ENCODE data around the gene INSR. TPM values are rescaled to one million over a fixed set of nuclear protein-coding genes. Genes with fewer than 3 reads are reported as not detected.
"Not testable (repeated sequence)": the region's sequence is repeated elsewhere in the genome, so short reads cannot be mapped to it uniquely, and the experiment has no call there.

Gene INSR
- total and polyA plus RNA-seq, 4 donors: 5.8 to 64.6 (median 20.9) TPM

- Histone ChIP-seq H3K4me1 (ENCODE audit: control insufficient read depth in 5 of 5, insufficient read depth in 5 of 5, low read length in 5 of 5) (no peaks in the 10 kb centered on the region), H3K27ac (ENCODE audit: low read depth in 1 of 2, low read length in 1 of 2) (no peak overlapping the region), H3K27me3 (ENCODE audit: control insufficient read depth in 3 of 3, insufficient read depth in 3 of 3, low read length in 2 of 3) (no peaks in the 10 kb centered on the region), H3K9ac (ENCODE audit: insufficient read depth in 1 of 2, low read length in 2 of 2) (no peak overlapping the region), H3K4me3 (no peak overlapping the region), H3K9me3 (ENCODE audit: control insufficient read depth in 4 of 4, insufficient read depth in 3 of 4, low read length in 3 of 4) (peaks cover 0 to 4% (median 0%) of the 10 kb centered on the region in 4 donors), H3K36me3 (ENCODE audit: control insufficient read depth in 4 of 4, insufficient read depth in 4 of 4, low read length in 4 of 4) (peaks cover 3 to 13% (median 10%) of the 10 kb centered on the region in 4 donors)
- no peak for DNase-seq
- 84 to 85% methylated on average over 24 of the region's 24 CpGs for WGBS, 2 donors
- ATAC-seq (ENCODE audit: insufficient read depth, low FRiP score): no peak
- TF ChIP-seq, protein P1, sequence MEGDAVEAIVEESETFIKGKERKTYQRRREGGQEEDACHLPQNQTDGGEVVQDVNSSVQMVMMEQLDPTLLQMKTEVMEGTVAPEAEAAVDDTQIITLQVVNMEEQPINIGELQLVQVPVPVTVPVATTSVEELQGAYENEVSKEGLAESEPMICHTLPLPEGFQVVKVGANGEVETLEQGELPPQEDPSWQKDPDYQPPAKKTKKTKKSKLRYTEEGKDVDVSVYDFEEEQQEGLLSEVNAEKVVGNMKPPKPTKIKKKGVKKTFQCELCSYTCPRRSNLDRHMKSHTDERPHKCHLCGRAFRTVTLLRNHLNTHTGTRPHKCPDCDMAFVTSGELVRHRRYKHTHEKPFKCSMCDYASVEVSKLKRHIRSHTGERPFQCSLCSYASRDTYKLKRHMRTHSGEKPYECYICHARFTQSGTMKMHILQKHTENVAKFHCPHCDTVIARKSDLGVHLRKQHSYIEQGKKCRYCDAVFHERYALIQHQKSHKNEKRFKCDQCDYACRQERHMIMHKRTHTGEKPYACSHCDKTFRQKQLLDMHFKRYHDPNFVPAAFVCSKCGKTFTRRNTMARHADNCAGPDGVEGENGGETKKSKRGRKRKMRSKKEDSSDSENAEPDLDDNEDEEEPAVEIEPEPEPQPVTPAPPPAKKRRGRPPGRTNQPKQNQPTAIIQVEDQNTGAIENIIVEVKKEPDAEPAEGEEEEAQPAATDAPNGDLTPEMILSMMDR (IDR thresholded peaks at IDR 0.05; ENCODE audit: control extremely low read depth, extremely low read depth): no peak
Observed at GRCh38 chr19:7149956-7150705, 144.1 kb downstream of the INSR start.

GRCh38 chr19:7147119-7147675, 147.0 kb downstream of the INSR start:
- H3K27ac ChIP-seq (ENCODE audit: low read depth in 1 of 2, low read length in 1 of 2); H3K4me1 ChIP-seq (ENCODE audit: control insufficient read depth in 5 of 5, insufficient read depth in 5 of 5, low read length in 5 of 5); ATAC-seq (ENCODE audit: insufficient read depth, low FRiP score); H3K9ac ChIP-seq (ENCODE audit: insufficient read depth in 1 of 2, low read length in 2 of 2); H3K9me3 ChIP-seq (ENCODE audit: control insufficient read depth in 4 of 4, insufficient read depth in 3 of 4, low read length in 3 of 4); DNase-seq; H3K4me3 ChIP-seq; H3K27me3 ChIP-seq (ENCODE audit: control insufficient read depth in 3 of 3, insufficient read depth in 3 of 3, low read length in 2 of 3): not testable (repeated sequence)
- WGBS, 2 donors: 84 to 96% methylated on average over 10 of the region's 10 CpGs
- peaks cover 2 to 18% (median 10%) of the 10 kb centered on the region in 4 donors for H3K36me3 ChIP-seq (ENCODE audit: control insufficient read depth in 4 of 4, insufficient read depth in 4 of 4, low read length in 4 of 4)

DNA sequence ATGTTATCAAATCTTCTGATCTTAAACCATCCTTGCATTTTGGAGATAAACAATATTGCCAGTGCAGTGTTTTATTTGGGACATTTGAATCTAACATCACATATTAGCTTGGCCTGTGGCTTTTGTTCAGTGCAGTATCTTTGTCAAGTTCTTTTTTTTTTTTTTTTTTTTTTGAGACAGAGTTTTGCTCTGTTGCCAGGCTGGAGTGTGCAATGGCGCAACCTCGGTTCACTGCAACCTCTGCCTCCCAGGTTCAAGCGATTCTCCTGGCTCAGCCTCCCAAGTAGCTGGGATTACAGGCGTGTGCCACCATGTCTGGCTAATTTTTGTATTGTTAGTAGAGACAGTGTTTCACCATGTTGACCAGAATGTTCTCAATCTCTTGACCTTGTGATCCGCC, 148.1 kb downstream of the INSR start:
- not testable (repeated sequence) for DNase-seq; H3K27ac ChIP-seq (ENCODE audit: low read depth in 1 of 2, low read length in 1 of 2); H3K27me3 ChIP-seq (ENCODE audit: control insufficient read depth in 3 of 3, insufficient read depth in 3 of 3, low read length in 2 of 3); H3K4me3 ChIP-seq; H3K9me3 ChIP-seq (ENCODE audit: control insufficient read depth in 4 of 4, insufficient read depth in 3 of 4, low read length in 3 of 4); H3K4me1 ChIP-seq (ENCODE audit: control insufficient read depth in 5 of 5, insufficient read depth in 5 of 5, low read length in 5 of 5); ATAC-seq (ENCODE audit: insufficient read depth, low FRiP score); H3K9ac ChIP-seq (ENCODE audit: insufficient read depth in 1 of 2, low read length in 2 of 2)
- WGBS, 2 donors: 94 to 95% methylated on average over 5 of the region's 5 CpGs
- H3K36me3 ChIP-seq (ENCODE audit: control insufficient read depth in 4 of 4, insufficient read depth in 4 of 4, low read length in 4 of 4): peaks cover 12 to 25% (median 13%) of the 10 kb centered on the region in 4 donors

- no peaks in the 10 kb centered on the region for H3K4me1 ChIP-seq (ENCODE audit: control insufficient read depth in 5 of 5, insufficient read depth in 5 of 5, low read length in 5 of 5)
- ATAC-seq (ENCODE audit: insufficient read depth, low FRiP score): no peak
- peaks cover 0 to 4% (median 1%) of the 10 kb centered on the region in 4 donors for H3K9me3 ChIP-seq (ENCODE audit: control insufficient read depth in 4 of 4, insufficient read depth in 3 of 4, low read length in 3 of 4)
- H3K4me3 ChIP-seq: no peak overlapping the region
- whole genome bisulfite sequencing, 2 donors: 58 to 80% methylated on average over 2 of the region's 2 CpGs
- no peak for DNase-seq
- H3K36me3 ChIP-seq (ENCODE audit: control insufficient read depth in 4 of 4, insufficient read depth in 4 of 4, low read length in 4 of 4): peaks cover 12 to 27% (median 17%) of the 10 kb centered on the region in 4 donors
- no peaks in the 10 kb centered on the region for H3K27me3 ChIP-seq (ENCODE audit: control insufficient read depth in 3 of 3, insufficient read depth in 3 of 3, low read length in 2 of 3)
- H3K27ac ChIP-seq (ENCODE audit: low read depth in 1 of 2, low read length in 1 of 2): no peak overlapping the region
- TF ChIP-seq, protein P1 (IDR thresholded peaks at IDR 0.05; ENCODE audit: control extremely low read depth, extremely low read depth): no peak
- no peak overlapping the region for H3K9ac ChIP-seq (ENCODE audit: insufficient read depth in 1 of 2, low read length in 2 of 2)
Observed at GRCh38 chr19:7145494-7145893, 148.7 kb downstream of the INSR start.

Measured in lung (tissue), 12 donors.